Suprapubic skin (tissue), 4 donors: ENCODE measurements around the gene CNGA3. TPM values are rescaled to one million over a fixed set of nuclear protein-coding genes. Genes with fewer than 3 reads are reported as not detected.

Source experiments
- DNase-seq, 2 donors: peaks; one replicate each; pipeline ENCODE4 v3.0.0-alpha.2; 2019; ENCODE audit warnings: low spot score in 2 of 2
- H3K27ac ChIP-seq: fragments of 200-600 bp; sonication (generic); one replicate; pipeline ENCODE4 v1.5.1; 2019
- H3K27me3 ChIP-seq: fragments of 200-600 bp; sonication (generic); one replicate; pipeline ENCODE4 v1.5.1; 2019
- H3K36me3 ChIP-seq: fragments of 200-600 bp; sonication (generic); one replicate; pipeline ENCODE4 v1.5.1; 2019
- H3K4me1 ChIP-seq: fragments of 200-600 bp; sonication (generic); one replicate; pipeline ENCODE4 v1.5.1; 2019
- H3K4me3 ChIP-seq: fragments of 200-600 bp; sonication (generic); one replicate; pipeline ENCODE4 v1.5.1; 2019; ENCODE audit warnings: mild to moderate bottlenecking
- H3K9me3 ChIP-seq: fragments of 200-600 bp; sonication (generic); one replicate; pipeline ENCODE4 v1.5.1; 2019
- EP300 ChIP-seq: sonication (generic); formaldehyde crosslinking; IDR thresholded peaks from one replicate; pipeline ENCODE4 v1.6.1; 2017; ENCODE audit warnings: antibody characterized with exemption
- POLR2A ChIP-seq, 2 donors: fragments of 450-650 bp; IDR thresholded peaks; one replicate each; pipeline ENCODE4 v1.6.1; 2017; ENCODE audit warnings: antibody characterized with exemption in 2 of 2, mild to moderate bottlenecking in 2 of 2, moderate library complexity in 2 of 2
- POLR2AphosphoS5 ChIP-seq, 3 donors: sonication (generic); formaldehyde crosslinking; IDR thresholded peaks; one replicate each; pipeline ENCODE4 v1.6.1; 2017; ENCODE audit warnings: antibody characterized with exemption in 3 of 3
- WGBS: methylation state at CpG from one replicate; pipeline ENCODE4 v1.1.5; 2018; 5-methylcytosine and 5-hydroxymethylcytosine counted together
- total RNA-seq, 4 donors: library from RNA; depleted of rRNA; stranded (reverse); fragments of >200 nt; gene quantifications; one replicate each; pipeline ENCODE4 v1.1.0, GENCODE V29; 2016
- TF ChIP-seq, protein P1 (sequence below), 2 donors: fragments of 200-600 bp in 1 of 2; fragments of 450-650 bp in 1 of 2; sonication (generic) in 1 of 2; IDR thresholded peaks; one replicate each; pipeline ENCODE4 v1.5.1; 2016 to 2019; ENCODE audit warnings: antibody characterized with exemption in 2 of 2, mild to moderate bottlenecking in 1 of 2, moderate library complexity in 1 of 2

The CNGA3 gene
- total RNA-seq, 4 donors from 2014 or later, result not detected

DNA sequence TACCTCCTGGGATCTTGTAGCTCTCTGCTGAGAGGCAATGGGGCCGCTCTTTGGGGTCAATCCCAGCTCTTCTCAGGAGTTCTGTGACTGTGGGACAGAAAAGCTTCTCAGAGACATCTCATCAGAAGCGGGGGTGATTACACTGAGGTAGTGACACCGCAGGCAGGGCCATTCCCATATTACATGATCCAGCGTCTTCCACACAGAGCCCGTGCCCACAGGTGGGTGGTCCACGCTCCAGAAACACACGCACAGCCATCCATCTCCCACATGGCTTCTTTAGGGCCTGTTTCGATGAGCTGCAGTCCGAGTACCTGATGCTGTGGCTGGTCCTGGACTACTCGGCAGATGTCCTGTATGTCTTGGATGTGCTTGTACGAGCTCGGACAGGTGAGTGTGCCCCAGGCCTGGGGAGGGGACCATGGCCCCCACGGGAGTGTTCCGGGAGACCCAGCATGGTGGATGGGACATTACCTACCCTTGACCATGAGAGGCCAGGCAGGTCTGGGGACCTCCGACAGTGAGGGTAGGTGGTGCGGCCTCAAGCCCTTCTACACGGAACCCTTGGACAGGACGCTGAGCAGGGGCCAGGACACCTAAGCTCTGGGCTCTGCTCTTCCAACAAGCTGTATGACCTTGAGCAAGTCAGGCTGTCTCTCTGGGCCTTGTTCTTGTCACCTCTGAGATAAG is 45.5 kb downstream of the CNGA3 start:
- DNase-seq, result peak in 1 of 2 donors; percentile 73
- TF ChIP-seq POLR2A (IDR thresholded peaks at IDR 0.05) (no peak), EP300 (no peak), POLR2AphosphoS5 (IDR thresholded peaks at IDR 0.05) (no peak)
- TF ChIP-seq, protein P1, sequence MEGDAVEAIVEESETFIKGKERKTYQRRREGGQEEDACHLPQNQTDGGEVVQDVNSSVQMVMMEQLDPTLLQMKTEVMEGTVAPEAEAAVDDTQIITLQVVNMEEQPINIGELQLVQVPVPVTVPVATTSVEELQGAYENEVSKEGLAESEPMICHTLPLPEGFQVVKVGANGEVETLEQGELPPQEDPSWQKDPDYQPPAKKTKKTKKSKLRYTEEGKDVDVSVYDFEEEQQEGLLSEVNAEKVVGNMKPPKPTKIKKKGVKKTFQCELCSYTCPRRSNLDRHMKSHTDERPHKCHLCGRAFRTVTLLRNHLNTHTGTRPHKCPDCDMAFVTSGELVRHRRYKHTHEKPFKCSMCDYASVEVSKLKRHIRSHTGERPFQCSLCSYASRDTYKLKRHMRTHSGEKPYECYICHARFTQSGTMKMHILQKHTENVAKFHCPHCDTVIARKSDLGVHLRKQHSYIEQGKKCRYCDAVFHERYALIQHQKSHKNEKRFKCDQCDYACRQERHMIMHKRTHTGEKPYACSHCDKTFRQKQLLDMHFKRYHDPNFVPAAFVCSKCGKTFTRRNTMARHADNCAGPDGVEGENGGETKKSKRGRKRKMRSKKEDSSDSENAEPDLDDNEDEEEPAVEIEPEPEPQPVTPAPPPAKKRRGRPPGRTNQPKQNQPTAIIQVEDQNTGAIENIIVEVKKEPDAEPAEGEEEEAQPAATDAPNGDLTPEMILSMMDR (IDR thresholded peaks at IDR 0.05), result no peak
- Histone ChIP-seq H3K36me3 (no peaks in the 10 kb centered on the region), H3K27me3 (peaks cover 12% of the 10 kb centered on the region), H3K9me3 (no peaks in the 10 kb centered on the region), H3K27ac (no peak overlapping the region), H3K4me1 (no peaks in the 10 kb centered on the region), H3K4me3 (no peak overlapping the region)
- 98% methylated on average over 11 of the region's 18 CpGs for WGBS

DNA sequence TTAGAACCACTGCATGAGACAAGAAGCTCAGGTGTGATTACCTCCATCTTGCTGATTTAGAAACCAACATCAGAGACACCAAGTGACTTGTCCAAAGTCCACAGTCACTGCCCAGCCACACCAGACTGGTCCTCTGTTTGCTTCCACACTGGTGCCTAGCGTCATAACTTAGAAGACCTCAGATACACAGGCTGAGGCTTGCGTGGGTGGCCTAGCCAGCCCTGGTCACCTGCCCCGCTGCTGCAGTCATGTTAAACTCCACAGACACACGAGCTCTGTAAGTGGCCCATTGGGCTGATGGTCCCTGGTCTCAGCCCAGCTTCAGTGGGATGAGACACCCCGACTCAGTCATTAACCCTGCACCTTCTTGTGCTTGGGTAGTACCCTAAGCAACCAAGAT is 47.1 kb downstream of the CNGA3 start:
- no peaks in the 10 kb centered on the region for H3K4me1 ChIP-seq
- H3K9me3 ChIP-seq, result no peaks in the 10 kb centered on the region
- H3K27ac ChIP-seq, result no peak overlapping the region
- no peak overlapping the region for H3K4me3 ChIP-seq
- DNase-seq, result peak in 1 of 2 donors; percentile 29
- TF ChIP-seq POLR2A (IDR thresholded peaks at IDR 0.05) (no peak), POLR2AphosphoS5 (IDR thresholded peaks at IDR 0.05) (no peak), EP300 (no peak)
- TF ChIP-seq, protein P1 (IDR thresholded peaks at IDR 0.05), result no peak
- H3K36me3 ChIP-seq, result no peaks in the 10 kb centered on the region
- H3K27me3 ChIP-seq, result peaks cover 19% of the 10 kb centered on the region
- whole genome bisulfite sequencing, result 93% methylated on average over 3 of the region's 5 CpGs

DNA sequence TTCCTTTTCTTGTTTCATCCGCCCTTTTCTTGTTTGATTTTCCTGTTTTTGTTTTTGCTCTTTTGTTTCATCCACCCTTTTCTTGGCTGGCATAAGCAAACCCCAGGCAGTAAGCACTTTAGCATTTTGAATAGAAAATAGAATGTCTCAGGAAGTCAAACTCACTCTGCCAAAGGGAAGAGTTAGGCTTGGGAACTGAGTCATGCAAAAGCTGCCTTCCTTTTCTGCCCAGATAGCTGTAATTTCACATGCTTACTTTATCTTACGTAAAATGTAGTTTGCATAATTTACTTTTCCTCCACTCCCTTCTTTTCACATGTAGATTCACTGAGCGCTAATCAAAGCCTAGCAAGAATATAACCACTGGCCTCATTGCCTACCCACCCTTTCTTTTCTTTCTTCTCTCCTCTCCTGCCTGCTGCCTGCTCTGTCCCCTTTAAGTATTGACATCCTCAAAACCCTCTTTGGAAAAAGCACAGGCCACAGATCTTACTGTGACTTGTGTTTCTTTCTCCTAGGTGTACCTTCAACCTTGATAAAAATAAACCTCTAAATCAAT is 48.4 kb downstream of the CNGA3 start:
- no peak for DNase-seq
- no peaks in the 10 kb centered on the region for H3K36me3 ChIP-seq

DNA sequence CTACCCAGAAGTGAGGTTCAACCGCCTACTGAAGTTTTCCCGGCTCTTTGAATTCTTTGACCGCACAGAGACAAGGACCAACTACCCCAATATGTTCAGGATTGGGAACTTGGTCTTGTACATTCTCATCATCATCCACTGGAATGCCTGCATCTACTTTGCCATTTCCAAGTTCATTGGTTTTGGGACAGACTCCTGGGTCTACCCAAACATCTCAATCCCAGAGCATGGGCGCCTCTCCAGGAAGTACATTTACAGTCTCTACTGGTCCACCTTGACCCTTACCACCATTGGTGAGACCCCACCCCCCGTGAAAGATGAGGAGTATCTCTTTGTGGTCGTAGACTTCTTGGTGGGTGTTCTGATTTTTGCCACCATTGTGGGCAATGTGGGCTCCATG is 49.7 kb downstream of the CNGA3 start:
- TF ChIP-seq, protein P1 (IDR thresholded peaks at IDR 0.05), result no peak
- TF ChIP-seq POLR2A (IDR thresholded peaks at IDR 0.05), result no peak
- TF ChIP-seq EP300, result no peak
- TF ChIP-seq POLR2AphosphoS5 (IDR thresholded peaks at IDR 0.05), result no peak
- 96% methylated on average over 6 of the region's 6 CpGs for WGBS
- DNase-seq, result peak in 1 of 2 donors; percentile 60
- no peak overlapping the region for H3K4me3 ChIP-seq
- no peak overlapping the region for H3K27ac ChIP-seq
- H3K4me1 ChIP-seq, result no peaks in the 10 kb centered on the region
- H3K36me3 ChIP-seq, result no peaks in the 10 kb centered on the region
- H3K9me3 ChIP-seq, result no peaks in the 10 kb centered on the region
- peaks cover 22% of the 10 kb centered on the region for H3K27me3 ChIP-seq

More for the DNA sequence above, 48.4 kb downstream of the CNGA3 start:
- peaks cover 22% of the 10 kb centered on the region for H3K27me3 ChIP-seq
- WGBS, result 73% methylated on average over 3 of the region's 3 CpGs
- no peak overlapping the region for H3K4me3 ChIP-seq
- H3K9me3 ChIP-seq, result no peaks in the 10 kb centered on the region
- no peak for TF ChIP-seq POLR2AphosphoS5 (IDR thresholded peaks at IDR 0.05)
- no peak for TF ChIP-seq POLR2A (IDR thresholded peaks at IDR 0.05)
- no peak for TF ChIP-seq EP300
- TF ChIP-seq, protein P1 (IDR thresholded peaks at IDR 0.05), result no peak
- H3K27ac ChIP-seq, result no peak overlapping the region
- H3K4me1 ChIP-seq, result no peaks in the 10 kb centered on the region

DNA sequence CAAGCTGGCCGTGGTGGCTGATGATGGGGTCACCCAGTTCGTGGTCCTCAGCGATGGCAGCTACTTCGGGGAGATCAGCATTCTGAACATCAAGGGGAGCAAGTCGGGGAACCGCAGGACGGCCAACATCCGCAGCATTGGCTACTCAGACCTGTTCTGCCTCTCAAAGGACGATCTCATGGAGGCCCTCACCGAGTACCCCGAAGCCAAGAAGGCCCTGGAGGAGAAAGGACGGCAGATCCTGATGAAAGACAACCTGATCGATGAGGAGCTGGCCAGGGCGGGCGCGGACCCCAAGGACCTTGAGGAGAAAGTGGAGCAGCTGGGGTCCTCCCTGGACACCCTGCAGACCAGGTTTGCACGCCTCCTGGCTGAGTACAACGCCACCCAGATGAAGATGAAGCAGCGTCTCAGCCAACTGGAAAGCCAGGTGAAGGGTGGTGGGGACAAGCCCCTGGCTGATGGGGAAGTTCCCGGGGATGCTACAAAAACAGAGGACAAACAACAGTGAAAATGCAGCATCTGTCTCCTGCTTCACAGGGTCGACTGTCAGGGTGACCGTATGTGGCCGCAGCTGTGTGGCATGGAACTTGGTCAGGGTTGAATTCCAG is 50.6 kb downstream of the CNGA3 start:
- Histone ChIP-seq H3K4me1 (no peaks in the 10 kb centered on the region), H3K27ac (no peak overlapping the region), H3K36me3 (no peaks in the 10 kb centered on the region), H3K27me3 (peaks cover 22% of the 10 kb centered on the region), H3K4me3 (no peak overlapping the region), H3K9me3 (no peaks in the 10 kb centered on the region)
- WGBS, result 93% methylated on average over 23 of the region's 23 CpGs
- TF ChIP-seq POLR2A (IDR thresholded peaks at IDR 0.05), result no peak
- no peak for TF ChIP-seq EP300
- no peak for TF ChIP-seq POLR2AphosphoS5 (IDR thresholded peaks at IDR 0.05)
- TF ChIP-seq, protein P1 (IDR thresholded peaks at IDR 0.05), result no peak
- peak in 1 of 2 donors; percentile 76 for DNase-seq
